Endothelial cell (in vitro differentiated cells): Measurements from ENCODE around the gene NLRC4. TPM values are rescaled to one million over a fixed set of nuclear protein-coding genes. Genes with fewer than 3 reads are reported as not detected.

Experiments
- DNase-seq: peaks from one replicate; pipeline ENCODE4 v3.0.0; 2021; ENCODE audit warnings: low spot score
- H3K27ac Mint-ChIP-seq: one replicate; pipeline ENCODE4 v1.8.0; 2021; ENCODE audit warnings: mixed read lengths, inconsistent platforms; ENCODE audit not compliant: unreplicated experiment
- H3K27me3 Mint-ChIP-seq: one replicate; pipeline ENCODE4 v1.8.0; 2021; ENCODE audit warnings: mild to moderate bottlenecking, moderate library complexity, mixed read lengths, inconsistent platforms; ENCODE audit not compliant: unreplicated experiment
- H3K36me3 Mint-ChIP-seq: one replicate; pipeline ENCODE4 v1.8.0; 2021; ENCODE audit warnings: mild to moderate bottlenecking, low read depth, mixed read lengths, inconsistent platforms; ENCODE audit not compliant: unreplicated experiment
- H3K4me1 Mint-ChIP-seq: one replicate; pipeline ENCODE4 v1.8.0; 2021; ENCODE audit warnings: mild to moderate bottlenecking, mixed read lengths, inconsistent platforms; ENCODE audit not compliant: unreplicated experiment
- H3K4me3 Mint-ChIP-seq: one replicate; pipeline ENCODE4 v1.8.0; 2021; ENCODE audit warnings: mild to moderate bottlenecking, mixed read lengths, inconsistent platforms; ENCODE audit not compliant: unreplicated experiment
- H3K9me3 Mint-ChIP-seq: one replicate; pipeline ENCODE4 v1.8.0; 2021; ENCODE audit warnings: mixed read lengths, inconsistent platforms; ENCODE audit not compliant: unreplicated experiment
- CTCF ChIP-seq: fragments of 200-600 bp; sonication (generic); IDR thresholded peaks from one replicate; pipeline ENCODE4 v1.5.0; 2021; ENCODE audit warnings: antibody characterized with exemption; ENCODE audit not compliant: unreplicated experiment
- total RNA-seq: library from RNA; stranded (reverse); fragmentation: NEBNext Ultra II Directional; extraction: Animal tissue kit (Norgen Biotek cat#: 25700); gene quantifications from one replicate; pipeline ENCODE4 v1.2.1, GENCODE V29; 2021; ENCODE audit not compliant: unreplicated experiment

NLRC4 gene
- total RNA-seq, 1 donor from 2014 or later: not detected

GRCh38 chr2:32192418-32192817 is 72.3 kb downstream of the NLRC4 start:
- no peak overlapping the region for H3K27ac Mint-ChIP-seq
- H3K36me3 Mint-ChIP-seq: peaks cover 4% of the 10 kb centered on the region
- H3K4me1 Mint-ChIP-seq: no peaks in the 10 kb centered on the region
- no peaks in the 10 kb centered on the region for H3K9me3 Mint-ChIP-seq
- TF ChIP-seq CTCF: no peak
- no peak overlapping the region for H3K4me3 Mint-ChIP-seq
- DNase-seq: no peak
- peaks cover 3% of the 10 kb centered on the region for H3K27me3 Mint-ChIP-seq

- H3K27ac Mint-ChIP-seq: no peak overlapping the region
- no peaks in the 10 kb centered on the region for H3K4me1 Mint-ChIP-seq
- peaks cover 3% of the 10 kb centered on the region for H3K27me3 Mint-ChIP-seq
- no peak for DNase-seq
- H3K9me3 Mint-ChIP-seq: no peaks in the 10 kb centered on the region
- peaks cover 8% of the 10 kb centered on the region for H3K36me3 Mint-ChIP-seq
- H3K4me3 Mint-ChIP-seq: no peak overlapping the region
- no peak for TF ChIP-seq CTCF
Measured at GRCh38 chr2:32189011-32189410, 75.7 kb downstream of the NLRC4 start.

GRCh38 chr2:32182667-32183066 is 82.0 kb downstream of the NLRC4 start:
- Mint-ChIP-seq H3K4me1 (no peaks in the 10 kb centered on the region), H3K9me3 (no peaks in the 10 kb centered on the region), H3K36me3 (peaks cover 8% of the 10 kb centered on the region), H3K4me3 (no peak overlapping the region), H3K27me3 (no peaks in the 10 kb centered on the region), H3K27ac (no peak overlapping the region)
- DNase-seq: no peak
- TF ChIP-seq CTCF: no peak

Other genes with a start within 250 kb of the NLRC4 start
- 70.1 TPM for gene DPY30, start 225.1 kb downstream of the NLRC4 start, total RNA-seq
- gene SPAST, start 201.3 kb downstream of the NLRC4 start, total RNA-seq: 33.8 TPM
- gene SLC30A6, start 99.0 kb downstream of the NLRC4 start, total RNA-seq: 24.7 TPM
- 58.0 TPM for gene YIPF4, start 13.0 kb upstream of the NLRC4 start, total RNA-seq
- gene BIRC6, start 92.1 kb upstream of the NLRC4 start, total RNA-seq: 125 TPM